GM10266 (cell line): ENCODE results near the gene CCDC85A.

Experiments
- DNase-seq: peaks from one replicate; pipeline ENCODE4 v3.0.0; 2012; ENCODE audit errors: extremely low spot score
- TF ChIP-seq, protein P1 (sequence below): IDR thresholded peaks from 2 replicates; pipeline ENCODE4 v1.5.1; 2012; ENCODE audit warnings: mild to moderate bottlenecking, low read depth; ENCODE audit not compliant: control insufficient read depth, insufficient read depth; ENCODE audit errors: missing control alignments

CCDC85A gene

DNA sequence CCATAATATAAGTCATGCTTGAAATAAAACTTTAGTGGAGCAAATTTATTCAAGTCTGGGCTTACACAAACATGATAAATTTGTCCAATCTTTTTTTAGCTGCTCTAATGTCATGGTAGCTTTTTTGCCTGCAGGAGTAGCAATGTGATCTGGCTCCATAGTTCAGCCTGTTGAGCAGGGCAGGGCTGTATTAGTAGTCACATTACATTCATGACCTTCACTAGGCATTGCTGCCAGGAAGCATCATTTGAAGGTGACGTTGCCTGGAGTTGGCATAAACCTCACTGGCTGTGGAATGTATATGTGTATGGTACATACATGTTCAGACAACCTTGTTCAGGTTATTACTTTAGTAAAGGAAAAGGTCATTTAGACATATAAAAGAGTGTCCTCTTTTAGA, 76.6 kb downstream of the CCDC85A start:
- DNase-seq = no peak
- TF ChIP-seq, protein P1, sequence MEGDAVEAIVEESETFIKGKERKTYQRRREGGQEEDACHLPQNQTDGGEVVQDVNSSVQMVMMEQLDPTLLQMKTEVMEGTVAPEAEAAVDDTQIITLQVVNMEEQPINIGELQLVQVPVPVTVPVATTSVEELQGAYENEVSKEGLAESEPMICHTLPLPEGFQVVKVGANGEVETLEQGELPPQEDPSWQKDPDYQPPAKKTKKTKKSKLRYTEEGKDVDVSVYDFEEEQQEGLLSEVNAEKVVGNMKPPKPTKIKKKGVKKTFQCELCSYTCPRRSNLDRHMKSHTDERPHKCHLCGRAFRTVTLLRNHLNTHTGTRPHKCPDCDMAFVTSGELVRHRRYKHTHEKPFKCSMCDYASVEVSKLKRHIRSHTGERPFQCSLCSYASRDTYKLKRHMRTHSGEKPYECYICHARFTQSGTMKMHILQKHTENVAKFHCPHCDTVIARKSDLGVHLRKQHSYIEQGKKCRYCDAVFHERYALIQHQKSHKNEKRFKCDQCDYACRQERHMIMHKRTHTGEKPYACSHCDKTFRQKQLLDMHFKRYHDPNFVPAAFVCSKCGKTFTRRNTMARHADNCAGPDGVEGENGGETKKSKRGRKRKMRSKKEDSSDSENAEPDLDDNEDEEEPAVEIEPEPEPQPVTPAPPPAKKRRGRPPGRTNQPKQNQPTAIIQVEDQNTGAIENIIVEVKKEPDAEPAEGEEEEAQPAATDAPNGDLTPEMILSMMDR = no peak

DNA sequence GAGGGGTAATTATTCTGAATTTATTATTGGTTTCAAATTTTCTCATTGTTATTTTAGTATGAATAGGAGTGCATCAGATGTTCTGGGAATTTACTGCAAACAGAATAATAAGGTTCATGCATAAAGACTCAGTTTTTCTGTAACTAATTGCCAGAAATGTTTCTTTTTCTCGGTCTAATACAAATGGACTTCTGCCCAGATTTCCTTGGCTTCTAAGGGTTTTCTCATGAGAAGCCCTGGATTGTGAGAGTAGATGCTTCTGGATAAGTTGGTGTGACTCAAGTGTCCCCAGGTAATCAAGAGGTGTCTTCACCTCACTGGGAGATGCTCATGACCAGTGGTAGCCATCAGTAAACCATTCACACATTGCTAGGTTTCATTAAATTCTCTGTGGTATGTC, 78.5 kb downstream of the CCDC85A start:
- DNase-seq = no peak
- TF ChIP-seq, protein P1 = no peak

DNA sequence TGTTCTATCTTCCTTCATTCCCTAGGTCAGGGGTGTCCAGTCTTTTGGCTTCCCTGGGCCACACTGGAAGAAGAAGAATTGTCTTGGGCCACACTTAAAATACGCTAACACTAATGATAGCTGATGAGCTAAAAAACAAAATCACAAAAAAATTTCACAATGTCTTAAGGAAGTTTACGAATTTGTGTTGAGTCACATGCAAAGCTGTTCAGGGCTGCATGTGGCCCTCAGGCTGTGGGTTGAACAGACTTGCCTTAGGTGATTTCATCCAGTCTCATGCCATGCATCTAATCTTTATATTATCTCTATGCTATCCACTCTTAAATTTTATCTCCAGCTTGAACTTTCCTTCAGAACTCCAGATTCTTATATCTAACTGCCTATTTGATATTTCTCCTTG, 80.1 kb downstream of the CCDC85A start:
- no peak for DNase-seq
- TF ChIP-seq, protein P1 = no peak

DNA sequence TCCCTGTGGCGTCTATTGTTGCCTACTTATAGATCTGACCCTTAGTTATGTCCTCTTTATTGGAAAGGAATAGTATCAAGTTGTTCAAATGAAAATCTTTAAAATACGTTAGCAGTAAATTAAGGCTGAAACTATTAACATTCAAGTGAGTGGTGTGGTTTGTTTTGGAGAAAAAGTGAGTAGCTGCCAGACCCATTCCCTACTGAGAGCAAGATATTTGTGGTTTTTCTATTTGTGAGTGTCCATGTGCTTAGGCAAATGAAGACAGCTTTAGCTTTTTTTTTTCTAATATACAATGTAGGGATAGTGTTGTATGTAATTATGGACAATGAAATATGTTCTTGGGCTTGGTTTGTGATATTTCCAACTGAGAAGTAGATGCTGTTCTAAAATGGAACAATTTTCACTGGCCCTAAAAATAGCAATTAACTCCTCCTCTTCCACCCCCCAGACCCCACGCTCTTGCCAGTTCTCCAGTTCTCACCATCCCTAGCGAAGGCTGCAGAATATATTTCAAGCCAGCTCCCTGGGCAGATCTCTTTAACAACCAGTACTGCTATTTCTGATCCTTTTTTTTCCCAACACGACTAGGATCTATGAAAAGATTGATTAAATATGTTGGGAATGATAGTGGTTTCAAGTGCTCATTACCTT, 83.1 kb downstream of the CCDC85A start:
- TF ChIP-seq, protein P1 = no peak
- DNase-seq = no peak

DNA sequence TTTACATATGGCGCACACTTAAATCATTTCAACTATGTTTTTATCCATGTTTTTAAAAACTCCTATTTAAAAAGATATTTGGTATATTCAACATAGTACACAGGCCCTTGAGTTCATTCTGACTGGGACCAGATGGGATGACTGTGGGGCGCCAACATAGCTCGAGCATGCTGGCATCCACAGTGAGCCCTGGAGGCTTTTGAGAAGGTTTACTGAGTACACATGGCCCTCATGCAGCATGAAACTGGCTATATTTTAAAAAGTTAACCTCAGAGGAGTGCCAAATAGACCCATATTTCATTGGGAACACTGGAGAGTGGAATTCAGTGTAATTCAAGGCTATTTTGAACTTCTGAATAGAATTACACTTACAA, 83.6 kb downstream of the CCDC85A start:
- TF ChIP-seq, protein P1 = no peak
- no peak for DNase-seq

DNA sequence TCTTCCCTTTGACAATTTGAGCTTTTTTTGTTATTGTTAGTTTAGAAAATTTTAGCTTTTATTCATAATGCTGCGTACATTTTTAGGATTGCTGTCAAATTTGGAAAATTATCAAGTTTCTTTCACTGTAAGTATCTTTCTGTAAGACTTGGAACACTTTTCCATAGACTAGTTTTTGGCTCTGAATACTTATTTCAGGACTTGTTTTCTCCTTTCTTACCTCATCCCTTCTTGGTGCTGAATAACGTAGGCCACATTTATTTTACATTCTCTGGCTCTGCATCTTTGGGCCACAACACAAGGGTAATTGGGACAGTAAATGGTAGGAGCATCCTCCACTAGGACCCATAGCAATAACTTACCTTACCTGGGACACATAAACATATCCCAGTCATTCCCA, 85.1 kb downstream of the CCDC85A start:
- no peak for DNase-seq
- TF ChIP-seq, protein P1 = no peak

DNA sequence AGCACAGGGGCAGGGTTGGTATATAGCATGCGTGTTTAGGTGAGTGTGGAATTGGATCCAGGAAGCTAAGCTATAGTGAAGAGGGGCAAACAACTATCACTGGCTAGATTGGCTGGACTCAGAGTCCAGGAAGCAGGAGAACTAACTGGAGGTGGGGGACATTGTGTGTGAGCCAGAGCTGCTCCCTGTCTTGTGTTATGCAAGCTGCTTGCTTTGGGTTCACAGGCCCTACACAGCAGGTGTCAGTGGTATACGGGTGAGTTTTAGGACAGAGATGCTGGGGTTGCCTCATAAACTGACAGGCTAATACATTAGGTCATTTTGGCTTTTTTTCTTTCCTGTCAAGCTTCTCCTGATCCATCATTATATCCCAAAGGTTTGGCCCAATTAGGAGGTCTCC, 87.5 kb downstream of the CCDC85A start:
- TF ChIP-seq, protein P1 = no peak
- DNase-seq = no peak
